Duodenal mucosa (tissue), 2 donors: ENCODE results near the gene PLD4.

Experiments
- H3K27ac ChIP-seq: one replicate; pipeline ENCODE4 v1.7.0; 2013; ENCODE audit warnings: low read depth, low read length
- H3K27me3 ChIP-seq, 2 donors: one replicate each; pipeline ENCODE4 v1.7.0; 2013; ENCODE audit warnings: low read length in 2 of 2, control low read depth in 1 of 2; ENCODE audit not compliant: insufficient read depth in 2 of 2, control insufficient read depth in 1 of 2
- H3K36me3 ChIP-seq, 2 donors: one replicate each; pipeline ENCODE4 v1.7.0; 2013; ENCODE audit warnings: low read length in 2 of 2, control low read depth in 1 of 2; ENCODE audit not compliant: insufficient read depth in 2 of 2, control insufficient read depth in 1 of 2
- H3K4me1 ChIP-seq, 2 donors: one replicate each; pipeline ENCODE4 v1.7.0; 2013; ENCODE audit warnings: low read length in 2 of 2, control low read depth in 1 of 2; ENCODE audit not compliant: insufficient read depth in 2 of 2, control insufficient read depth in 1 of 2
- H3K4me3 ChIP-seq, 2 donors: one replicate each; pipeline ENCODE4 v1.7.0; 2013; ENCODE audit warnings: low read length in 2 of 2, low read depth in 1 of 2
- H3K9ac ChIP-seq, 2 donors: one replicate each; pipeline ENCODE4 v1.7.0; 2013; ENCODE audit warnings: low read length in 2 of 2, low read depth in 1 of 2
- H3K9me3 ChIP-seq, 2 donors: one replicate each; pipeline ENCODE4 v1.7.0; 2013; ENCODE audit warnings: low read length in 2 of 2, control low read depth in 1 of 2; ENCODE audit not compliant: control insufficient read depth in 1 of 2

The PLD4 gene

GRCh38 chr14:104935026-104935650, 10.5 kb downstream of the PLD4 start:
- Histone ChIP-seq H3K9me3 (no peaks in the 10 kb centered on the region), H3K36me3 (no peaks in the 10 kb centered on the region), H3K4me1 (no peaks in the 10 kb centered on the region), H3K27ac (no peak overlapping the region), H3K27me3 (peaks cover 59% of the 10 kb centered on the region in 2 donors), H3K9ac (no peak overlapping the region), H3K4me3 (no peak overlapping the region)

- no peak overlapping the region for H3K9ac ChIP-seq
- no peaks in the 10 kb centered on the region for H3K36me3 ChIP-seq
- no peak overlapping the region for H3K27ac ChIP-seq
- H3K4me1 ChIP-seq, result no peaks in the 10 kb centered on the region
- no peak overlapping the region for H3K4me3 ChIP-seq
- no peaks in the 10 kb centered on the region for H3K9me3 ChIP-seq
- H3K27me3 ChIP-seq, result peaks cover 59 to 63% of the 10 kb centered on the region in 2 donors
These were observed 11.3 kb downstream of the PLD4 start for GRCh38 chr14:104935955-104936354.

GRCh38 chr14:104936361-104937155, 11.9 kb downstream of the PLD4 start:
- H3K4me3 ChIP-seq, result no peak overlapping the region
- no peaks in the 10 kb centered on the region for H3K9me3 ChIP-seq
- H3K27ac ChIP-seq, result no peak overlapping the region
- H3K36me3 ChIP-seq, result no peaks in the 10 kb centered on the region
- no peaks in the 10 kb centered on the region for H3K4me1 ChIP-seq
- peaks cover 59 to 63% of the 10 kb centered on the region in 2 donors for H3K27me3 ChIP-seq
- no peak overlapping the region for H3K9ac ChIP-seq

- no peak overlapping the region for H3K9ac ChIP-seq
- H3K27ac ChIP-seq, result no peak overlapping the region
- H3K9me3 ChIP-seq, result no peaks in the 10 kb centered on the region
- no peaks in the 10 kb centered on the region for H3K4me1 ChIP-seq
- no peaks in the 10 kb centered on the region for H3K36me3 ChIP-seq
- H3K27me3 ChIP-seq, result peaks cover 54 to 58% of the 10 kb centered on the region in 2 donors
- no peak overlapping the region for H3K4me3 ChIP-seq
These were observed 12.5 kb downstream of the PLD4 start for GRCh38 chr14:104937161-104937560.

- Histone ChIP-seq H3K27me3 (peaks cover 47 to 51% of the 10 kb centered on the region in 2 donors), H3K27ac (no peak overlapping the region), H3K36me3 (no peaks in the 10 kb centered on the region), H3K4me1 (no peaks in the 10 kb centered on the region), H3K4me3 (no peak overlapping the region), H3K9me3 (no peaks in the 10 kb centered on the region), H3K9ac (no peak overlapping the region)
These were observed 13.2 kb downstream of the PLD4 start for GRCh38 chr14:104937694-104938365.

- Histone ChIP-seq H3K9ac (no peak overlapping the region), H3K36me3 (no peaks in the 10 kb centered on the region), H3K4me1 (no peaks in the 10 kb centered on the region), H3K27ac (no peak overlapping the region), H3K27me3 (peaks cover 45 to 49% of the 10 kb centered on the region in 2 donors), H3K9me3 (no peaks in the 10 kb centered on the region), H3K4me3 (no peak overlapping the region)
These were observed 13.8 kb downstream of the PLD4 start for GRCh38 chr14:104938436-104938835.

- Histone ChIP-seq H3K4me3 (no peak overlapping the region), H3K9ac (no peak overlapping the region), H3K27ac (no peak overlapping the region), H3K4me1 (no peaks in the 10 kb centered on the region), H3K36me3 (no peaks in the 10 kb centered on the region), H3K27me3 (peaks cover 45 to 49% of the 10 kb centered on the region in 2 donors), H3K9me3 (no peaks in the 10 kb centered on the region)
These were observed 14.3 kb downstream of the PLD4 start for GRCh38 chr14:104938960-104939359.

GRCh38 chr14:104939666-104940410, 15.2 kb downstream of the PLD4 start:
- H3K4me1 ChIP-seq, result no peaks in the 10 kb centered on the region
- H3K27me3 ChIP-seq, result peaks cover 36 to 40% of the 10 kb centered on the region in 2 donors
- no peak overlapping the region for H3K27ac ChIP-seq
- no peak overlapping the region for H3K4me3 ChIP-seq
- H3K36me3 ChIP-seq, result no peaks in the 10 kb centered on the region
- H3K9ac ChIP-seq, result no peak overlapping the region
- H3K9me3 ChIP-seq, result no peaks in the 10 kb centered on the region

GRCh38 chr14:104940526-104941150, 16.0 kb downstream of the PLD4 start:
- peaks cover 28 to 35% of the 10 kb centered on the region in 2 donors for H3K27me3 ChIP-seq
- no peak overlapping the region for H3K4me3 ChIP-seq
- H3K36me3 ChIP-seq, result no peaks in the 10 kb centered on the region
- H3K9ac ChIP-seq, result no peak overlapping the region
- no peaks in the 10 kb centered on the region for H3K9me3 ChIP-seq
- no peaks in the 10 kb centered on the region for H3K4me1 ChIP-seq
- H3K27ac ChIP-seq, result no peak overlapping the region
